Medulla oblongata (tissue), 1 donor: ENCODE data around the gene IFNK.

Source experiments
- DNase-seq: peaks from one replicate; pipeline ENCODE4 v3.0.0-alpha.2; 2015; ENCODE audit errors: extremely low spot score

The IFNK gene

DNA sequence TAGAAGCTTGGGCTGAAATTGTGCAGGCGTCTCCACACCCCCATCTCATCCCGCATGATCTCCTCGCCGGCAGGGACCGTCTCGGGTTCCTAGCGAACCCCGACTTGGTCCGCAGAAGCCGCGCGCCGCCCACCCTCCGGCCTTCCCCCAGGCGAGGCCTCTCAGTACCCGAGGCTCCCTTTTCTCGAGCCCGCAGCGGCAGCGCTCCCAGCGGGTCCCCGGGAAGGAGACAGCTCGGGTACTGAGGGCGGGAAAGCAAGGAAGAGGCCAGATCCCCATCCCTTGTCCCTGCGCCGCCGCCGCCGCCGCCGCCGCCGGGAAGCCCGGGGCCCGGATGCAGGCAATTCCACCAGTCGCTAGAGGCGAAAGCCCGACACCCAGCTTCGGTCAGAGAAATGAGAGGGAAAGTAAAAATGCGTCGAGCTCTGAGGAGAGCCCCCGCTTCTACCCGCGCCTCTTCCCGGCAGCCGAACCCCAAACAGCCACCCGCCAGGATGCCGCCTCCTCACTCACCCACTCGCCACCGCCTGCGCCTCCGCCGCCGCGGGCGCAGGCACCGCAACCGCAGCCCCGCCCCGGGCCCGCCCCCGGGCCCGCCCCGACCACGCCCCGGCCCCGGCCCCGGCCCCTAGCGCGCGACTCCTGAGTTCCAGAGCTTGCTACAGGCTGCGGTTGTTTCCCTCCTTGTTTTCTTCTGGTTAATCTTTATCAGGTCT lies 49.0 kb downstream of the IFNK start, which contains the start of gene C9orf72:
TSS of gene C9orf72 (minus strand) at position 564 of the 716 bp plus-strand sequence. CDS start 6,361 bp downstream, outside the sequence.
- DNase-seq, result no peak

GRCh38 chr9:27573634-27574590 lies 49.8 kb downstream of the IFNK start:
- DNase-seq, result peak; percentile 99
